Vagina (tissue), 2 donors: Measurements from ENCODE around the gene MRTFB.

Experiments used
- POLR2AphosphoS5 ChIP-seq, 2 donors: sonication (generic); formaldehyde crosslinking; IDR thresholded peaks; one replicate each; pipeline ENCODE4 v1.9.0; 2017; ENCODE audit warnings: antibody characterized with exemption in 2 of 2, mild to moderate bottlenecking in 2 of 2, low read depth in 1 of 2; ENCODE audit not compliant: insufficient read depth in 1 of 2
- TF ChIP-seq, protein P1 (sequence below), 3 experiments: fragments of 450-650 bp in 2 of 3; fragments of 200-600 bp in 1 of 3; sonication (generic) in 1 of 3; IDR thresholded peaks; one replicate each; pipeline ENCODE4 v1.5.1; 2017 to 2019; ENCODE audit warnings: antibody characterized with exemption in 3 of 3, mild to moderate bottlenecking in 2 of 3, moderate library complexity in 2 of 3

DNA sequence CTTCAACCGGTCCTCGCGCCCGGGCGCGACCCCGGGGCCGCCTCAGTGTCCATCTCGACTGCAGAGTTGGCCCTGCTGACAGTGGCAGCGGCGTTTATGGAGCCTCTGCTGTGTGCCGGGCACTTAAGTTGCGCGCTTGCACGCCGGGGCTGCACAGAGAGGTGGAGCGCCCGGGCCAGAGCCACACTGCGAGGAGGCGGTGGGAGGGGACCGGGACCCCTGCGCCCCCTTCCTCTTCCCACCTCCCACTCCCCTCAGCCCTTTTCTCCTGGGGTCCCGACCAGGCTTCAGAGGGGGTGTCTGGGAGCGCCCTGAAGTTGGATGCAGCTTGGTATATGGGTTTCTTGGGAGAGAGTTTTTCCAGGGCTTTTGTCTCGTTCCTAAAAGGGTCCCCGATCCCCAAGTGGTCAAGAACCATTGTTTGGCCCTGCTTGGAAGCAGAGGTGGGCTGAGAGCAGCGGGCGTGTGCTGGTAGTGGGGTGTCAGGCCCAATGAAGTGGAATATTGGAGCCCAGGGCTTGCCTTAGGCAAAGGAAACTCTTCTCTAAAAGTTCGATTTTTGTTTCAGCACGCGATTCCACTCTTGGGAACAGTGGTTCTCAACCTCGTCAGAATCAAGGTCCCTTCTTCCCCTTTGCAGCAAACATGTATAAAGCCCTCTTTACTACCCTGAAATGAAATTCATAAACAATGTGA lies 605 bp downstream of the MRTFB start:
- TF ChIP-seq, protein P1, sequence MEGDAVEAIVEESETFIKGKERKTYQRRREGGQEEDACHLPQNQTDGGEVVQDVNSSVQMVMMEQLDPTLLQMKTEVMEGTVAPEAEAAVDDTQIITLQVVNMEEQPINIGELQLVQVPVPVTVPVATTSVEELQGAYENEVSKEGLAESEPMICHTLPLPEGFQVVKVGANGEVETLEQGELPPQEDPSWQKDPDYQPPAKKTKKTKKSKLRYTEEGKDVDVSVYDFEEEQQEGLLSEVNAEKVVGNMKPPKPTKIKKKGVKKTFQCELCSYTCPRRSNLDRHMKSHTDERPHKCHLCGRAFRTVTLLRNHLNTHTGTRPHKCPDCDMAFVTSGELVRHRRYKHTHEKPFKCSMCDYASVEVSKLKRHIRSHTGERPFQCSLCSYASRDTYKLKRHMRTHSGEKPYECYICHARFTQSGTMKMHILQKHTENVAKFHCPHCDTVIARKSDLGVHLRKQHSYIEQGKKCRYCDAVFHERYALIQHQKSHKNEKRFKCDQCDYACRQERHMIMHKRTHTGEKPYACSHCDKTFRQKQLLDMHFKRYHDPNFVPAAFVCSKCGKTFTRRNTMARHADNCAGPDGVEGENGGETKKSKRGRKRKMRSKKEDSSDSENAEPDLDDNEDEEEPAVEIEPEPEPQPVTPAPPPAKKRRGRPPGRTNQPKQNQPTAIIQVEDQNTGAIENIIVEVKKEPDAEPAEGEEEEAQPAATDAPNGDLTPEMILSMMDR (IDR thresholded peaks at IDR 0.05) = no peak
- TF ChIP-seq POLR2AphosphoS5 (IDR thresholded peaks at IDR 0.05; ENCODE audit: insufficient read depth in 1 of 2, low read depth in 1 of 2) = no peak
